AG09319 (cell line): ENCODE results near the gene MSL3B.

ENCODE experiments used
- DNase-seq: peaks from one replicate; pipeline ENCODE4 v3.0.0-alpha.2; 2010; ENCODE audit warnings: low read depth; ENCODE audit errors: extremely low read depth
- CTCF ChIP-seq: IDR thresholded peaks from 2 replicates; pipeline ENCODE4 v1.5.1; 2011; ENCODE audit warnings: low read depth, mild to moderate bottlenecking, inconsistent platforms, low read length, moderate library complexity

Gene MSL3B

GRCh38 chr2:233828546-233829192 lies 39.5 kb downstream of the MSL3B start:
- TF ChIP-seq CTCF: no peak
- no peak for DNase-seq

GRCh38 chr2:233824373-233824772 lies 43.8 kb downstream of the MSL3B start:
- DNase-seq: no peak
- TF ChIP-seq CTCF: no peak

DNA sequence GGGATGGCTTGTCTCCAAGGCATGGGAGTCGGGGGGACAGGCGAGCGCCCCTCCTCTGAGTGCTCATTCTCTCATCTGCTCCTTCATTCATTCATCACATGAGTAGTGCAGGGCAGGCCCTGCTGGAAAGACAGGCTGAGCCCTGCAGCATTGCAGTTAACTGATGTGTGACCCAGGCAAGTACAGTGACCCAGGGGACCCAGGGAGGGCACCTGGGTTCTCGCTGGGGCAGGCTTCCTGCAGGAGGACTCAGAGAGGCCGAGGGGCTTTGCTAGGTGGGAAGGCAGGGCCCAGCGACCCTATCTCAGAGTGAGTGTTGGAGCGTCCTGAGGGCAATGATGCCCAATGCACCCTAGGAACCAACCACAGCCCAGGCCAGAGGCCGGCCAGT lies 44.5 kb downstream of the MSL3B start:
- no peak for TF ChIP-seq CTCF
- no peak for DNase-seq

- TF ChIP-seq CTCF: no peak
- DNase-seq: no peak
Observed at GRCh38 chr2:233822781-233823730, 45.1 kb downstream of the MSL3B start.

- no peak for DNase-seq
- no peak for TF ChIP-seq CTCF
Observed at GRCh38 chr2:233822101-233822771, 46.0 kb downstream of the MSL3B start.

GRCh38 chr2:233821709-233822100 lies 46.5 kb downstream of the MSL3B start:
- TF ChIP-seq CTCF: no peak
- no peak for DNase-seq

GRCh38 chr2:233821196-233821595 lies 47.0 kb downstream of the MSL3B start:
- no peak for DNase-seq
- TF ChIP-seq CTCF: no peak
